Measurements from ENCODE around the gene TMEM201. TPM values are rescaled to one million over a fixed set of nuclear protein-coding genes. Genes with fewer than 3 reads are reported as not detected.

Gene TMEM201
- total and polyA plus RNA-seq, 8 donors, result 0.61 to 7.6 (median 4.7) TPM

DNA sequence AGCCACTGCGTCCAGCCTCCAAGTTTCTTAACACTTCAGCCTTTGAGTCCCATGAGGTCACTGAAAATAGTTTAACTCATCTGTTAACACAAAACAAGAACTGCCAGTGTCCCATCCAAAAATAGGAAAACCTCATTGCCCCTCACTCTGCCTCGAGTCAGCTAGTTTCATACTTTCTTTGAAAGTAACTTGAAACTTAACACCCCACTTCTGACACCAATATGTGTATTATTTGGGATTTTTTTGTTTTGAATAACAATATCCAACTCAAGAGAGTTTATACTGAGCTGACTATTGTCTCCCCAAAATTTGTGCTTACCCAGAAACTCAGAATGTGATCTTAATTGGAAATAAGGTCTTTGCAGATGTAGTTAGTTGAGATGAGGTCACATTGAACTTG is 45.9 kb downstream of the TMEM201 start:
- Histone ChIP-seq H3K36me3 (no peaks in the 10 kb centered on the region), H3K4me1 (no peaks in the 10 kb centered on the region), H3K27me3 (peaks cover 0 to 4% (median 0%) of the 10 kb centered on the region in 3 donors), H3K27ac (no peak overlapping the region), H3K4me3 (no peak overlapping the region), H3K9me3 (no peaks in the 10 kb centered on the region)
- 74 to 84% (median 80%) methylated on average over 2 of the region's 2 CpGs for WGBS, 5 donors
- TF ChIP-seq POLR2A (IDR thresholded peaks at IDR 0.05), result no peak
- TF ChIP-seq EP300 (IDR thresholded peaks at IDR 0.05), result no peak
- TF ChIP-seq, protein P1, sequence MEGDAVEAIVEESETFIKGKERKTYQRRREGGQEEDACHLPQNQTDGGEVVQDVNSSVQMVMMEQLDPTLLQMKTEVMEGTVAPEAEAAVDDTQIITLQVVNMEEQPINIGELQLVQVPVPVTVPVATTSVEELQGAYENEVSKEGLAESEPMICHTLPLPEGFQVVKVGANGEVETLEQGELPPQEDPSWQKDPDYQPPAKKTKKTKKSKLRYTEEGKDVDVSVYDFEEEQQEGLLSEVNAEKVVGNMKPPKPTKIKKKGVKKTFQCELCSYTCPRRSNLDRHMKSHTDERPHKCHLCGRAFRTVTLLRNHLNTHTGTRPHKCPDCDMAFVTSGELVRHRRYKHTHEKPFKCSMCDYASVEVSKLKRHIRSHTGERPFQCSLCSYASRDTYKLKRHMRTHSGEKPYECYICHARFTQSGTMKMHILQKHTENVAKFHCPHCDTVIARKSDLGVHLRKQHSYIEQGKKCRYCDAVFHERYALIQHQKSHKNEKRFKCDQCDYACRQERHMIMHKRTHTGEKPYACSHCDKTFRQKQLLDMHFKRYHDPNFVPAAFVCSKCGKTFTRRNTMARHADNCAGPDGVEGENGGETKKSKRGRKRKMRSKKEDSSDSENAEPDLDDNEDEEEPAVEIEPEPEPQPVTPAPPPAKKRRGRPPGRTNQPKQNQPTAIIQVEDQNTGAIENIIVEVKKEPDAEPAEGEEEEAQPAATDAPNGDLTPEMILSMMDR (IDR thresholded peaks at IDR 0.05), result no peak
- TF ChIP-seq POLR2AphosphoS5 (IDR thresholded peaks at IDR 0.05), result no peak
- intact Hi-C loops (cut with DNase I; ENCODE audit: low total_unique reads), result no loop called here
- DNase-seq, result no peak

DNA sequence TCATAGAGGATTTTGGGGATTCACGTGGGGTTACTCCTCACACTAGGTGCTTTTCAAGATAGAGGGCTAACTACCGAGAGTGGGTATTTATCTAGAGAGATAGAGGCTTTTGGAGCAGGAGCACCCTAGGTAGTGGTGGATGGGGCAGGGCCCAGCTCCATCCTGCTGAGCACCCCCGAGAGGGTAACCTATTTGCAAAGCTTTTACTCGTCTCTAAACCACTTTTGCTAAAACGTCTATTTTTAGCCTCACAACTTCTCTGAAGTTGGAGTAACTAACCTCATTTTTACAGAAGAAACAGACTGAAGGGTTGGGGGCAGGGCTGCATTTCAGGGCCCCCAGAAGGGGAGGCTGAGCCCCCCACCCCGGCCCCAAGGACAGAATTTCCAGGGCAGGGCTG is 50.5 kb downstream of the TMEM201 start:
- peaks cover 0 to 9% (median 0%) of the 10 kb centered on the region in 4 donors for H3K4me1 ChIP-seq
- H3K36me3 ChIP-seq, result no peaks in the 10 kb centered on the region
- 55 to 66% (median 64%) methylated on average over 6 of the region's 6 CpGs for WGBS, 5 donors
- H3K9me3 ChIP-seq, result no peaks in the 10 kb centered on the region
- H3K4me3 ChIP-seq, result no peak overlapping the region
- no peak for TF ChIP-seq EP300 (IDR thresholded peaks at IDR 0.05)
- no peak for TF ChIP-seq POLR2A (IDR thresholded peaks at IDR 0.05)
- TF ChIP-seq, protein P1 (IDR thresholded peaks at IDR 0.05), result no peak
- TF ChIP-seq POLR2AphosphoS5 (IDR thresholded peaks at IDR 0.05), result no peak
- no peak overlapping the region for H3K27ac ChIP-seq
- DNase-seq, result no peak
- intact Hi-C loops (cut with DNase I; ENCODE audit: low total_unique reads), result no loop called here
- H3K27me3 ChIP-seq, result no peaks in the 10 kb centered on the region

DNA sequence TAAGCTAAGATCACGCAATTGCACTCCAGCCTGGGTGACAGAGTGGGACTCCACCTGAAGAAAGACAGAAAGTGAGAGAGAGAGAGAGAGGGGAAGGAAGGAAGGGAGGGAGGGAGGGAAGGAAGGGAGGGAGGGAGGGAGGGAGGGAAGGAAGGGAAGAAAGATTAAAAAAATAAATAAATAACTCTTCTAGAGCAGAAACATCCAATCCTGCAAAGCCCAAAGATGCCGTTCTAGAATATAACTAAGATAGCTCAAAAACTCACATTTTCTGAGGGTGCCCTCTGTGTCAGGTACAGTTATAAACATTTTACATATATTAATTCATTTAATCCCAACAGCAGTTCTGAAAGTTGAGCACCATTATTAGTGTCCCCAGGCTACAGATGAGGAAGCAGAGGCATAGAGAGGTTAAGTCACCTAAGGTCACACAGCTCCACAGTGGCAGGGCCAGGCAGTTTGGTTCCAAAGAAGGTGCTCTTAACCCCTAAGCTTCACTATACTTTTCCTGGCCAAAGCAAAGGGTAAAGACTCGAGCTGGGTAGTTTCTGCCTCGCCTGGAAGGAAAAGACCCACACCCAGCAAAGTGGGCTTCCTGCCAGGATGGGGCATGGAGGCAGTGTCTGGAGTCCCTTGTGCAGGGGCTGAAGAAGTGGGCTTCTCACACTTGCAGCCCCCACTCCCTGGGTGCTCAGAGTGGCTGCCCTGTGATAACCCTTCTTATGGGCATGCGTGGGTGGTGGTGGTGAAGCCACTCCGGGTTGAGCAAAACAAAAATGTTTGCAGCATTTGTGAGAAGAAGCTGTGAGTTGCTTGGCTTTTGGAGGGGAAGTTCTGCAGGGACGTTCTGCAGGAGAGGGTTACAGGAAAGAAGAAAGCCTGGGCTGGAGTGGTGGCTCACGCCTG is 54.9 kb downstream of the TMEM201 start:
- Histone ChIP-seq H3K9me3 (no peaks in the 10 kb centered on the region), H3K27me3 (peaks cover 0 to 4% (median 0%) of the 10 kb centered on the region in 3 donors), H3K36me3 (no peaks in the 10 kb centered on the region), H3K4me3 (no peak overlapping the region), H3K4me1 (peaks cover 0 to 9% (median 0%) of the 10 kb centered on the region in 4 donors), H3K27ac (peak overlapping the region in 2 of 5 donors; percentile 32 to 50)
- DNase-seq, result no peak
- WGBS, 5 donors, result 52 to 68% (median 62%) methylated on average over 8 of the region's 8 CpGs
- TF ChIP-seq POLR2AphosphoS5 (IDR thresholded peaks at IDR 0.05) (no peak), POLR2A (IDR thresholded peaks at IDR 0.05) (no peak), EP300 (IDR thresholded peaks at IDR 0.05) (no peak)
- TF ChIP-seq, protein P1 (IDR thresholded peaks at IDR 0.05), result no peak
- intact Hi-C loops (cut with DNase I; ENCODE audit: low total_unique reads), result no loop called here

DNA sequence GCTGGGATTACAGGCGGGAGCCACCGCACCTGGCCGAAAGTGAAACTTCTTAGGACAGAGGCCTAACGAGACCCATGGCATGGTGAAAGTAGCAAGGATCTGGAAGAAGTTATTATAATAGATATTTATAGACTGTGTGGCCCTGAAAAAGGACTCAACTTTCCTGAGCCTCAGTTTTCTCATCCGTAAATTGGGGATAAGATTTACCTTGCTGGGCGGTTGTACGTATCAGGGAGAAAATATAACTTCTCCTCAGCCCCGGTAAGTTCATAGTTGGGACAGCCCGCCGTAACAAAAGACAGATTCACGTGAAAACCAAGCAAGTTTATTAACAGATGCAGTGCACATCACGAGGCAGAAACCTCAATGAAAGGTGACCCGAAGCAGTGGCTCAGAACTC is 57.3 kb downstream of the TMEM201 start:
- WGBS, 5 donors, result 90 to 93% (median 92%) methylated on average over 13 of the region's 13 CpGs
- H3K9me3 ChIP-seq, result no peaks in the 10 kb centered on the region
- intact Hi-C loops (cut with DNase I; ENCODE audit: low total_unique reads), result no loop called here
- H3K4me1 ChIP-seq, result peaks cover 0 to 15% (median under 1%) of the 10 kb centered on the region in 4 donors
- no peaks in the 10 kb centered on the region for H3K36me3 ChIP-seq
- TF ChIP-seq EP300 (IDR thresholded peaks at IDR 0.05) (no peak), POLR2A (IDR thresholded peaks at IDR 0.05) (no peak), POLR2AphosphoS5 (IDR thresholded peaks at IDR 0.05) (no peak)
- TF ChIP-seq, protein P1 (IDR thresholded peaks at IDR 0.05), result no peak
- H3K27ac ChIP-seq, result no peak overlapping the region
- DNase-seq, result no peak
- H3K4me3 ChIP-seq, result no peak overlapping the region
- H3K27me3 ChIP-seq, result peaks cover 0 to 28% (median 8%) of the 10 kb centered on the region in 3 donors
